Measurements from ENCODE around the gene DPT.

Gene DPT

DNA sequence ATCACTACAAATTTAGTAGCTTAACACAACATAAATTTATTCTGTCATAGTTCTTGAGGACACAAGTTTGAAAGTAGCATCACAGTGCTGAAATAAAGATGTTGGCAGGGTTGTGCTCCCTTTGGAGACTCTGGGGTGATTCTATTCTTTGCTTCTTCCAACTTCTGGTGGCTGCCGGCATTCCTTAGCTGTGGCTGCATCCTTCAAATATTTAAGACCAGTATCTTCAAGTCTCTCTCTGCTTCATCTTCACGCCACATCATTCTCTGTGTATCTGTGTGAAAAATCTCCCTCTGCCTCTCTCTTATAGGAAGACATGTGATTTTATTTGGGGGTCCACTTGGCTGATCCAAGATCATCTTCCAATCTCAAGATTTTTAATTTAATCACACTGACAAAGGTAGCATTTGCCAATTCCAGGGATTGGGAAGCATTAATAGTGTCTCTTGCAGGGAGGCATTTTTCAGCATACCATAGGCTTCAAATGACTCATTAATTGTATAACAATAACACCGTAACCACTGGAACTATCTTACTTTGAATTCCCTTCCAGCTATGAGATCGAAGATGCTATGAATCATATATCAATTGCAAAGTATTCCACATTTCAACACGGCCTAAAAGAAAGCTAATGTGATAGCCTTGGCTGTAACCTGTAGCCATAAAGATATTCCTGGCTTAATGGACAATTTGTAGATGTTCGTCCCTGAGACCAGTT is 74.6 kb downstream of the DPT start:
- DNase-seq = no peak

GRCh38 chr1:168653567-168653966 is 75.4 kb downstream of the DPT start:
- DNase-seq = no peak

- no peak for DNase-seq
Measured at GRCh38 chr1:168645721-168646120, 83.3 kb downstream of the DPT start.

Measured in GDM1 (cell line).